DND-41 (cell line): ENCODE measurements around the gene PPM1N.

Experiments
- ATAC-seq: fragments of 200-7000 bp; cut with Tn5 transposase; 3 replicates; pipeline ENCODE4 v1.9.1; 2021; ENCODE audit warnings: low read depth; ENCODE audit not compliant: insufficient read depth
- DNase-seq: peaks from one replicate; pipeline ENCODE4 v3.0.0-alpha.2; 2020
- H2AFZ ChIP-seq: 2 replicates; pipeline ENCODE4 v1.6.0; 2012; ENCODE audit warnings: low read depth, low read length
- H3K27ac ChIP-seq: 2 replicates; pipeline ENCODE4 v1.5.1; 2012; ENCODE audit warnings: low read length, inconsistent platforms
- H3K27me3 ChIP-seq: fragments of 200-600 bp; sonication (generic); 2 replicates; pipeline ENCODE4 v1.6.0; 2012; ENCODE audit warnings: low read length, mild to moderate bottlenecking, inconsistent platforms; ENCODE audit not compliant: insufficient read depth, poor library complexity
- H3K36me3 ChIP-seq: 2 replicates; pipeline ENCODE4 v1.5.1; 2012; ENCODE audit warnings: low read length, inconsistent platforms; ENCODE audit not compliant: insufficient read depth
- H3K4me1 ChIP-seq: 2 replicates; pipeline ENCODE4 v1.5.1; 2012; ENCODE audit warnings: mild to moderate bottlenecking, low read length; ENCODE audit not compliant: insufficient read depth
- H3K4me2 ChIP-seq: 2 replicates; pipeline ENCODE4 v1.6.0; 2012; ENCODE audit warnings: mild to moderate bottlenecking, moderate library complexity, low read length, inconsistent platforms; ENCODE audit not compliant: insufficient read depth
- H3K4me3 ChIP-seq, 2 experiments: fragments of 200-600 bp in 1 of 2; shearing (Covaris generic) in 1 of 2; 2 replicates each; pipeline ENCODE4 v1.5.1; 2012 to 2016; ENCODE audit warnings: inconsistent platforms in 2 of 2, low read length in 2 of 2, mild to moderate bottlenecking in 2 of 2, low read depth in 1 of 2, moderate library complexity in 1 of 2
- H3K79me2 ChIP-seq: 2 replicates; pipeline ENCODE4 v1.6.0; 2012; ENCODE audit warnings: low read length, inconsistent platforms; ENCODE audit not compliant: insufficient read depth
- H3K9ac ChIP-seq: 2 replicates; pipeline ENCODE4 v1.6.0; 2012; ENCODE audit warnings: low read depth, mild to moderate bottlenecking, inconsistent platforms, low read length, moderate library complexity
- H3K9me3 ChIP-seq: 2 replicates; pipeline ENCODE4 v1.5.1; 2012; ENCODE audit warnings: low read length, moderate library complexity, mild to moderate bottlenecking, inconsistent platforms; ENCODE audit not compliant: insufficient read depth, severe bottlenecking
- H4K20me1 ChIP-seq: 2 replicates; pipeline ENCODE4 v1.6.0; 2012; ENCODE audit warnings: low read length; ENCODE audit not compliant: insufficient read depth
- EZH2 ChIP-seq: IDR thresholded peaks from 3 replicates; pipeline ENCODE4 v1.6.1; 2012; ENCODE audit warnings: borderline replicate concordance, low read depth, mild to moderate bottlenecking, moderate library complexity, low read length, inconsistent platforms; ENCODE audit not compliant: severe bottlenecking
- TF ChIP-seq, protein P1 (sequence below): IDR thresholded peaks from 2 replicates; pipeline ENCODE4 v1.5.1; 2012; ENCODE audit warnings: borderline replicate concordance, low read length, moderate library complexity, mild to moderate bottlenecking; ENCODE audit not compliant: poor library complexity, severe bottlenecking; ENCODE audit errors: extremely low read depth

PPM1N gene

GRCh38 chr19:45488708-45489107 is 9.5 kb upstream of the PPM1N start:
- H4K20me1 ChIP-seq = no peaks in the 10 kb centered on the region
- H3K36me3 ChIP-seq = no peaks in the 10 kb centered on the region
- no peak overlapping the region for H3K4me3 ChIP-seq
- DNase-seq = no peak
- no peak overlapping the region for H2AFZ ChIP-seq
- TF ChIP-seq, protein P1, sequence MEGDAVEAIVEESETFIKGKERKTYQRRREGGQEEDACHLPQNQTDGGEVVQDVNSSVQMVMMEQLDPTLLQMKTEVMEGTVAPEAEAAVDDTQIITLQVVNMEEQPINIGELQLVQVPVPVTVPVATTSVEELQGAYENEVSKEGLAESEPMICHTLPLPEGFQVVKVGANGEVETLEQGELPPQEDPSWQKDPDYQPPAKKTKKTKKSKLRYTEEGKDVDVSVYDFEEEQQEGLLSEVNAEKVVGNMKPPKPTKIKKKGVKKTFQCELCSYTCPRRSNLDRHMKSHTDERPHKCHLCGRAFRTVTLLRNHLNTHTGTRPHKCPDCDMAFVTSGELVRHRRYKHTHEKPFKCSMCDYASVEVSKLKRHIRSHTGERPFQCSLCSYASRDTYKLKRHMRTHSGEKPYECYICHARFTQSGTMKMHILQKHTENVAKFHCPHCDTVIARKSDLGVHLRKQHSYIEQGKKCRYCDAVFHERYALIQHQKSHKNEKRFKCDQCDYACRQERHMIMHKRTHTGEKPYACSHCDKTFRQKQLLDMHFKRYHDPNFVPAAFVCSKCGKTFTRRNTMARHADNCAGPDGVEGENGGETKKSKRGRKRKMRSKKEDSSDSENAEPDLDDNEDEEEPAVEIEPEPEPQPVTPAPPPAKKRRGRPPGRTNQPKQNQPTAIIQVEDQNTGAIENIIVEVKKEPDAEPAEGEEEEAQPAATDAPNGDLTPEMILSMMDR = no peak
- TF ChIP-seq EZH2 = no peak
- ATAC-seq = no peak
- no peaks in the 10 kb centered on the region for H3K9me3 ChIP-seq
- no peak overlapping the region for H3K4me2 ChIP-seq
- no peak overlapping the region for H3K9ac ChIP-seq
- no peaks in the 10 kb centered on the region for H3K27me3 ChIP-seq
- H3K4me1 ChIP-seq = peaks cover 14% of the 10 kb centered on the region
- no peak overlapping the region for H3K27ac ChIP-seq
- H3K79me2 ChIP-seq = no peaks in the 10 kb centered on the region

- no peak for ATAC-seq
Observed at GRCh38 chr19:45489216-45489855, 8.9 kb upstream of the PPM1N start.

GRCh38 chr19:45492137-45492626 is 6.1 kb upstream of the PPM1N start:
- Histone ChIP-seq H3K36me3 (no peaks in the 10 kb centered on the region), H4K20me1 (peaks cover 4% of the 10 kb centered on the region), H3K27me3 (no peaks in the 10 kb centered on the region), H3K79me2 (no peaks in the 10 kb centered on the region), H3K9me3 (no peaks in the 10 kb centered on the region), H3K4me1 (peaks cover 10% of the 10 kb centered on the region), H3K4me3 (no peak overlapping the region), H3K9ac (no peak overlapping the region), H3K27ac (no peak overlapping the region), H3K4me2 (no peak overlapping the region), H2AFZ (no peak overlapping the region)
- DNase-seq (no peak), ATAC-seq (no peak)
- no peak for TF ChIP-seq EZH2
- TF ChIP-seq, protein P1 = no peak

More at GRCh38 chr19:45489216-45489855, 8.9 kb upstream of the PPM1N start:
- H3K9me3 ChIP-seq = no peaks in the 10 kb centered on the region
- TF ChIP-seq, protein P1 = no peak
- no peak for TF ChIP-seq EZH2
- no peak overlapping the region for H3K27ac ChIP-seq
- no peaks in the 10 kb centered on the region for H3K27me3 ChIP-seq
- H3K4me1 ChIP-seq = peaks cover 14% of the 10 kb centered on the region
- no peak overlapping the region for H2AFZ ChIP-seq
- H3K4me2 ChIP-seq = no peak overlapping the region
- no peaks in the 10 kb centered on the region for H3K36me3 ChIP-seq
- no peak for DNase-seq
- no peak overlapping the region for H3K4me3 ChIP-seq
- H3K79me2 ChIP-seq = no peaks in the 10 kb centered on the region
- H4K20me1 ChIP-seq = no peaks in the 10 kb centered on the region
- no peak overlapping the region for H3K9ac ChIP-seq
